Stimulated activated CD8-positive, alpha-beta memory T cell treated with anti-CD3 and anti-CD28 coated beads, Interleukin-15, amount 100 ng/mL, for 4 hours (primary cell): Measurements from ENCODE around the gene BACE1.
"Not testable (repeated sequence)": the region's sequence is repeated elsewhere in the genome, so short reads cannot be mapped to it uniquely, and the experiment has no call there.

Experiments used
- DNase-seq, 2 donors: peaks; one replicate each; pipeline ENCODE4 v3.0.0-alpha.2; 2020; ENCODE audit warnings: low read depth in 2 of 2

Gene BACE1

GRCh38 chr11:117278347-117278746, 37.7 kb downstream of the BACE1 start:
- no peak for DNase-seq

DNA sequence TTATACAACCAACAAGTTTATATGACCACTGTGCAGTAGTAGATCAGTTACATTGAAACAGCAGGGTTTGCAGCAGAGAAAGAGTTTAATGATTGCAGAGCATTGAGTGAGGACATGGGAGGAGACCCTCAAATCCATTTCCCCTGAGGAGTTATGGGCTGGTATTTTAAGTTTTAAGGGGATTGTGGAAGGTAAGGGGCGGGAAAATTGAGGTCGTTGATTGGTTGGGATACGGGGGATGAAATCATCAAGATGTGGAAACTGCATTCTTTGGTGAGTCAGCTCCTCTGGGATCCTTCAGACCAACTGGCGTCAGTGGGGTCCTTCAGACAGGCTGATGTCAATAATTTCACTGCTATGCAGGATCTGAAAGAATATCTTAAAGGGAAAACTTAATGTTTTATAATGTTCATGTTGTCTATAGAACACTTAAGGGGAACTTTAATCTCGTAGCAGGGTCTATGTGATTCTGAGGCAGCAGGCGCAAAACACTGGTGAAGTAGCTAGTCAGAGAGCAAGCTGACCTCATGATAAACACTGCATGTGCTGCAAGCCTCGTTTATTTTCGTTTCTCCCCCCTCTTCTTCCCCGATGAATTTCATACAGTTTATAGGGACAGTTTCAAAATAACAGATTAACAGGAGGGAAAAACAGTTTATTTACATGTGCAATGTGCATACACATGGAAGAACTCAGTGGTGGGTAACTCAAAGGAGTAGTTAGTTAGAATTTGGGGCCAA, 42.3 kb downstream of the BACE1 start:
- DNase-seq = no peak

GRCh38 chr11:117272175-117272574, 43.9 kb downstream of the BACE1 start:
- not testable (repeated sequence) for DNase-seq

- DNase-seq = no peak
Observed at GRCh38 chr11:117271208-117271607, 44.8 kb downstream of the BACE1 start.

DNA sequence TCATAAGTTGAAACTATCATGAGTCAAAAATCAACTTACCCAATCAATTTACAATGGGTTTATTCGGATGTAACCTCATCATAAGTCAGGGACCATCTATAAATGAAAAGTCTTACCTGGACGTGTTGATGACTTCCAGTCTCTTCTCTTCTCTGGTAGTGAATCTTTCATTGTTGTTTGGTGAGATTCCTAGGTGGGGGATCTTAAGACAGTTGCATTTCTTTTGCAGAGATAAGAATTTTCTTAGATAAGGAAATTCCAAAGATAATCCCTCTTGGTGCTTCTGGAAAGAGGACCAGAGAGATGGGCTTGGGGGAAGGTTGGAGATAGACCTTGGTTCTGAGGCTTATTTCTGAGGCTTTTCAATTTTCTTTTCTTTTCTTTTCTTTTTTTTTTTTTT, 46.2 kb downstream of the BACE1 start:
- DNase-seq = no peak

- no peak for DNase-seq
Observed at GRCh38 chr11:117265745-117266144, 50.3 kb downstream of the BACE1 start.

DNA sequence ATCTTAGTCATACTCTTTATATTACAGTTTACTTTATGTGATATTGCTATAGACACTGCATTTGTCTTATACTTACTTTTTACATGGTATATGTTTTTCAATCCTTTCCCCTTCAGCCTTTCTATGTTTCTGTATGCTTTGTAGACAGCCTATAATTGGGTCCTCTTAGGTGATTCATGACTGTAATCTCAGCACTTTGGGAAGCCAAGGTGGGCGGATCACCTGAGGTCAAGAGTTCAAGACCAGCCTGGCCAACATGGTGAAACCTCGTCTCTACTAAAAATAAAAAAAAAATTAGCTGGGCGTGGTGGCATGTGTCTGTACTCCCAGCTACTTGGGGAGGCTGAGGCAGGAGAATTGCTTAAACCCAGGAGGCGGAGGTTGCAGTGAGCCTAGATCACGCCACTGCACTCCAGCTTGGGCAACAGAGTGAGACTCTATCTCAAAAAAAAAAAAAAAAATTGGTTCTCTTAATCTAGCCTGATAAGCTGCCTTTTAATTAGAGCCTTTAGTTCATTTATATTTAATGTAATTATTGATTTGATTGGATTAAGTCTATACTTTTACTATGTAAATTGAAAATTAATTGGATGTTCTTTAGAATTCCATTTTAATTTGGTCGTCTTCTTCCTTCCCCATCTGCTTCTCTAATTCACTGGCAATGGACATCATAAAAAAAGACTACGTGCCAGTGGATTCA, 51.3 kb downstream of the BACE1 start:
- not testable (repeated sequence) for DNase-seq

GRCh38 chr11:117259417-117259816, 56.6 kb downstream of the BACE1 start:
- DNase-seq = no peak

DNA sequence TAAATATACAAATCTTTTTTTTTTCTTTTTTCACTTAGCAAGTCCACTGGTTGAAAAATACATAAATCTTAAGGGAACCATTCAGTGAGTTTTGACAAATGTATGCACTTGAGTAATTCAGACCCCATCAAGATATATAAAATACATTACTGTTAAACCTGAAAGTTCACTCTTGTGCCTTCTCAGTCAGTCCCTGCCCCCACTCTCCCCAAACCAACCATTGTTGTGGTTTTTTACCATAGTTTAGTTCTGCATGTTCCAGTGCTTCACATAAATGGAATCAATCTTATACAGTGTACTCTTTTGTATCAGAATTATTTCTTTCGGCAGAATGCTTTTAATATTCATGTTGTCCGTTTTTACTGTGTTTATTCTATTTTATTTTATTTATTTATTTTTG, 57.5 kb downstream of the BACE1 start:
- no peak for DNase-seq

DNA sequence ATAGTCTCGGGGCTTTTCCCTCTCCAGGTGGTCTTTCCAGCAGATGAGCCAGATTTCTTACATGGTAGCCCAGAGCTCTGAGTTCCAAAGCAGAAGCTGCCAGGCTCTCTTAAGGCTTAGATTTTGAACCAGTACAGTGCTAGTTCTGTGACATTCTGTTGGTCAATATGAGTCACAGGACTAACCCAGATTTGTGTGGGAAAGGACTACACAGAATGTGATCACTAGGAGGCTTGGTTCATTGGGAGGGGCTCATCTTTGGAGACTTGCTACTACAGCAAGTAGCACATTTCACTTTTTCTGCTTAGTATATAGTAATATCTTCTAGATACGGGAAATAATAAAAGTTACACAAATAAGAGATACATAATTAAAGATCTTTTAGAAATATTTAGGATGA, 59.5 kb downstream of the BACE1 start:
- DNase-seq = no peak

DNA sequence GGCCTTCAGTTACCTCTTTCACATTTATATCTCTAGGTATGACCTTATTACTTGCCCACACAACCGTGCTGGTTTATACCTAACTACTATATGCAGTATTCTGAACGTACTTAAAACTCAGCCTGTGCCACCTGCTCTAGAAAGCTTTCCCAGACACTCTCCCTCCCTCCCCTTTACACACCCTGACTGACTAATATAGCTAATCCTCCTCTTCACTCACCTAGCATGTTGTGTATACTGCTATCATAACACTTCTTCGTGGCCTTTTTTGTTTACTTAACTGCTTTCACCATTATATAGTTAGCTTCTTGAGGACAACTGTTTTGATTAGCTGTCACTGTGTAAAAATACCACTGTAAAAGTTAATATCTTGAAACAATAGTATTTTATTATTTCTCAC, 60.1 kb downstream of the BACE1 start:
- DNase-seq = no peak

GRCh38 chr11:117251506-117251905, 64.5 kb downstream of the BACE1 start:
- no peak for DNase-seq

DNA sequence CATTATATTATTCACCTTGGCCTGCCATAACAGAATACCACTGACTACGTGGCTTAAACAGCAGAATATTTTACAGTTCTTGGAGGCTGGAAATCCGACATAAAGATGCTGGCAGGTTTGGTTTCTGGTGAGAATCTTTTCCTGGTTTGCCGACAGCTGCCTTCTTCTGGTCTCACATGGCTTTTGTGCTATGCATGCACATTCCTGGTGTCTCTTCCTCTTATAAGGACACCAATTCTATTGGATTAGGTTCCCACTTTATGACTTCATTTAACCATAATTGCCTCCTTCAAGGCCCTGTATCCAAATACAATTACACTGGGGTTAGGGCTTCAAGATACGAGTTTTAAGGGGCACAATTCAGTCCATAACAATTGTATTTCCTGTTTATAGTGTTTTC, 66.5 kb downstream of the BACE1 start:
- DNase-seq = no peak

- DNase-seq = no peak
Observed at GRCh38 chr11:117248341-117248740, 67.7 kb downstream of the BACE1 start.

- DNase-seq = no peak
Observed at GRCh38 chr11:117239295-117239694, 76.8 kb downstream of the BACE1 start.

DNA sequence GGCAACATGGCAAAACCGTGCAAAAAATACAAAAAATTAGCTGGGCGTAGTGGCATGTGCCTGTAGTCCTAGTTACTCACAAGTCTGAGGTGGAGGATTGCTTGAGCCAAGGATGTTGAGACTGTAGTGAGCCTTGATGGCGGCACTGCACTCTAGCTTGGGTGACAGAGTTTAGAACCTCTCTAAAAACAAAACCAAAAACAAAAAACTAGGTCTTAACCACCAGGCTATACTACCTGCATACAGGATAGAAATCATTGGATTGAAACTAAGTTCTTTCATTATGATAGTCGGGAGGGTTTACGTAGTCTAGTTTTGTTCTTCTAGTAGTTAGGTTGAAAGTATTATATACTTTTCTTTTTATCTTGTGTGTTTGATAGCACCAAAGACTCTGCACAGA, 77.8 kb downstream of the BACE1 start:
- no peak for DNase-seq
